ENCODE measurements around the gene DENND1A.

DENND1A gene

GRCh38 chr9:123556464-123557435, 373.2 kb downstream of the DENND1A start:
- TF ChIP-seq, protein P1, sequence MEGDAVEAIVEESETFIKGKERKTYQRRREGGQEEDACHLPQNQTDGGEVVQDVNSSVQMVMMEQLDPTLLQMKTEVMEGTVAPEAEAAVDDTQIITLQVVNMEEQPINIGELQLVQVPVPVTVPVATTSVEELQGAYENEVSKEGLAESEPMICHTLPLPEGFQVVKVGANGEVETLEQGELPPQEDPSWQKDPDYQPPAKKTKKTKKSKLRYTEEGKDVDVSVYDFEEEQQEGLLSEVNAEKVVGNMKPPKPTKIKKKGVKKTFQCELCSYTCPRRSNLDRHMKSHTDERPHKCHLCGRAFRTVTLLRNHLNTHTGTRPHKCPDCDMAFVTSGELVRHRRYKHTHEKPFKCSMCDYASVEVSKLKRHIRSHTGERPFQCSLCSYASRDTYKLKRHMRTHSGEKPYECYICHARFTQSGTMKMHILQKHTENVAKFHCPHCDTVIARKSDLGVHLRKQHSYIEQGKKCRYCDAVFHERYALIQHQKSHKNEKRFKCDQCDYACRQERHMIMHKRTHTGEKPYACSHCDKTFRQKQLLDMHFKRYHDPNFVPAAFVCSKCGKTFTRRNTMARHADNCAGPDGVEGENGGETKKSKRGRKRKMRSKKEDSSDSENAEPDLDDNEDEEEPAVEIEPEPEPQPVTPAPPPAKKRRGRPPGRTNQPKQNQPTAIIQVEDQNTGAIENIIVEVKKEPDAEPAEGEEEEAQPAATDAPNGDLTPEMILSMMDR (IDR thresholded peaks at IDR 0.05; ENCODE audit: control extremely low read depth, extremely low read depth, low read depth, missing control alignments): no peak
- CTCF ChIA-PET: interaction anchor here (1.8 kb wide), 1 partner anchor 14 kb away, joined by 4 read pairs; no protein-coding TSS in a partner anchor
- no peak for DNase-seq (ENCODE audit: extremely low spot score)
- POLR2A ChIA-PET: no interaction called here

DNA sequence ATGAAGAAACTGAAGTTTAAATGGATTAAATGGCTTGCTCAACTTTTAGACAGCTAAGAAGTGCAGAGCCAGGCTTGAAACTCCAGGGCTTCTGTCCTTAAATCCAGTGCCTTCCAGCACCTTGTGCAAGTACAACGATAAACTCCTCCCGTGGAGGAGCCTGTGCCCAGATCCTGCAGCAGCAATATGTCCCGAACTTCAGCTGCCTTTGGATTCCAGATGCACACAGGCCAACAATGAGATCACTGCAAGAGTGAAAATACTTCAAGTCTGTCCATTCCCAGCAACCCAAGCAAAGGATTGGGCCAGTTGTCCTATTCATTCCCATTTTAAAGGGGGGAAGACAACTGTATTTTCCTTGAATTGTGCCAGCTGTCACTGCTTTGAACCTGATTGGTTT, 374.3 kb downstream of the DENND1A start:
- TF ChIP-seq, protein P1 (IDR thresholded peaks at IDR 0.05; ENCODE audit: control extremely low read depth, extremely low read depth, low read depth, missing control alignments): no peak
- no peak for DNase-seq (ENCODE audit: extremely low spot score)
- CTCF ChIA-PET: interaction anchor here (1.8 kb wide), 1 partner anchor 13 kb away, joined by 4 read pairs; no protein-coding TSS in a partner anchor
- POLR2A ChIA-PET: no interaction called here

GRCh38 chr9:123552530-123552929, 377.4 kb downstream of the DENND1A start:
- CTCF ChIA-PET: interaction anchor here (1.5 kb wide), 1 partner anchor 488 kb away, joined by 4 read pairs; no protein-coding TSS in a partner anchor
- DNase-seq (ENCODE audit: extremely low spot score): no peak
- TF ChIP-seq, protein P1 (IDR thresholded peaks at IDR 0.05; ENCODE audit: control extremely low read depth, extremely low read depth, low read depth, missing control alignments): no peak
- POLR2A ChIA-PET: no interaction called here

- POLR2A ChIA-PET: no interaction called here
- no peak for DNase-seq (ENCODE audit: extremely low spot score)
- TF ChIP-seq, protein P1 (IDR thresholded peaks at IDR 0.05; ENCODE audit: control extremely low read depth, extremely low read depth, low read depth, missing control alignments): no peak
- CTCF ChIA-PET: interaction anchor here (1.5 kb wide), 1 partner anchor 489 kb away, joined by 4 read pairs; no protein-coding TSS in a partner anchor
Observed at GRCh38 chr9:123551734-123552133, 378.2 kb downstream of the DENND1A start.

DNA sequence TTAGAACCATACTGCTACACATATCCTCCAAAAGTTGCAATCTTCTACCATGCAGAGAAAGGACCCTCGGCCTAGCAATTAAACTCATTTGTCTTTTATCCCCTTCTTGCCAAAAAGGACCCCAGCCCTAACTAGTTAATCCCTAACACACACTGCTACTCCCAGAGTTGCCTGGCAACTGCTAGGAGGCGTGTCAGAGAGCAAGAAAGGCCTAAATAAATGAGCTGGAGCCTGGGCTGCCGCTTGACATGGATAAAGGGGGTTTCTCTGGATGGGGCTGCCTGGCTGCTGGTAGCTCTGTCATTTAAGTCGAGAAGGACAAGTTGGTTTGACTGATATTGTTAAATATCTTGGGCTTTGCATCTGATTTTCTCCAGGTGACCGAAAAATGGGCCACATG, 379.1 kb downstream of the DENND1A start:
- TF ChIP-seq, protein P1 (IDR thresholded peaks at IDR 0.05; ENCODE audit: control extremely low read depth, extremely low read depth, low read depth, missing control alignments): no peak
- ChIA-PET CTCF (no interaction called here), POLR2A (no interaction called here)
- no peak for DNase-seq (ENCODE audit: extremely low spot score)

DNA sequence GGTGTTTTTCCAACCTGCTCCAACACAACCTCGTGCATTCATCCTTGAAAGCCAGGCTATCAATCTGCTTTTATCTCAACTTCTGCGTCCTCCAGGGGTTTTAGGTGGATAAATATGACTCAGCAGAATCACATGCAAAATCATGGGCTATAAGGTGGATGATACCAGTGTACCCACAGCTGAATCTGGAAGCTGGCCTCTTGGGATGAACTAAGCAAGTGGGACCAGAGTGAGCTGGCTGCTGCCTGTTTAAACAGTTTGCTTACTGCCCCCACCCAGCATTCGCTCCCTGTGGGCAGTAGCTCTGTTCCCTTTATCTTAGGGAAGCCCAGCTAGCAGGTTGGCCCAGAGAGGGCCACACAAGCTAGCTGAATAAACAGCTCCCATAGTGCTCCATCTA, 379.9 kb downstream of the DENND1A start:
- DNase-seq (ENCODE audit: extremely low spot score): no peak
- CTCF ChIA-PET: no interaction called here
- TF ChIP-seq, protein P1 (IDR thresholded peaks at IDR 0.05; ENCODE audit: control extremely low read depth, extremely low read depth, low read depth, missing control alignments): no peak
- POLR2A ChIA-PET: no interaction called here

Measured in GM10248 (cell line).